ENCODE results near the gene ANK2. TPM values are rescaled to one million over a fixed set of nuclear protein-coding genes. Genes with fewer than 3 reads are reported as not detected.

Gene ANK2
- total RNA-seq, 2 donors from 2014 or later, result 70.0 to 124 TPM

GRCh38 chr4:113026556-113026955 lies 22.9 kb upstream of the ANK2 start:
- WGBS, 2 experiments (ENCODE audit: insufficient coverage in 1 of 2, insufficient read length in 1 of 2), result 95 to 96% methylated on average over 2 of the region's 2 CpGs
- no peak for TF ChIP-seq CTCF (conservative IDR thresholded peaks at IDR 0.05)
- peaks cover 22% of the 10 kb centered on the region for H3K4me1 Mint-ChIP-seq
- Histone ChIP-seq H3K9ac (ENCODE audit: extremely low read depth, low read length, poor library complexity, severe bottlenecking) (no peak overlapping the region), H3K27me3 (ENCODE audit: control insufficient read depth, insufficient read depth, low read length, poor library complexity, severe bottlenecking) (no peaks in the 10 kb centered on the region), H3K4me1 (ENCODE audit: control insufficient read depth, insufficient read depth, low read length) (peaks cover 12% of the 10 kb centered on the region), H3K9me3 (ENCODE audit: control insufficient read depth, low read length) (no peaks in the 10 kb centered on the region), H3K4me3 (ENCODE audit: low read length) (no peak overlapping the region), H3K36me3 (ENCODE audit: control insufficient read depth, insufficient read depth, low read length) (no peaks in the 10 kb centered on the region), H3K27ac (ENCODE audit: low read depth, low read length) (no peak overlapping the region)
- H3K27ac Mint-ChIP-seq, result no peak overlapping the region
- H3K36me3 Mint-ChIP-seq (ENCODE audit: low read depth), result peaks cover 5% of the 10 kb centered on the region
- H3K27me3 Mint-ChIP-seq (ENCODE audit: insufficient read depth), result no peaks in the 10 kb centered on the region
- DNase-seq, result no peak
- no peaks in the 10 kb centered on the region for H3K9me3 Mint-ChIP-seq
- H3K4me3 Mint-ChIP-seq, result no peak overlapping the region

- no peaks in the 10 kb centered on the region for H3K9me3 Mint-ChIP-seq
- 95% methylated on average over 2 of the region's 2 CpGs; no CpG with 5 or more reads in 1 of the 2 experiments for WGBS, 2 experiments (ENCODE audit: insufficient coverage in 1 of 2, insufficient read length in 1 of 2)
Observed at GRCh38 chr4:113028074-113028473, 21.4 kb upstream of the ANK2 start.

GRCh38 chr4:113031212-113031611 lies 18.2 kb upstream of the ANK2 start:
- 60 to 91% methylated on average over 1 of the region's 1 CpG for WGBS, 2 experiments (ENCODE audit: insufficient coverage in 1 of 2, insufficient read length in 1 of 2)
- no peaks in the 10 kb centered on the region for H3K27me3 ChIP-seq (ENCODE audit: control insufficient read depth, insufficient read depth, low read length, poor library complexity, severe bottlenecking)
- H3K27ac ChIP-seq (ENCODE audit: low read depth, low read length), result no peak overlapping the region
- H3K4me1 ChIP-seq (ENCODE audit: control insufficient read depth, insufficient read depth, low read length), result peaks cover 25% of the 10 kb centered on the region
- no peak overlapping the region for H3K9ac ChIP-seq (ENCODE audit: extremely low read depth, low read length, poor library complexity, severe bottlenecking)
- H3K9me3 Mint-ChIP-seq, result peaks cover 3% of the 10 kb centered on the region
- H3K27me3 Mint-ChIP-seq (ENCODE audit: insufficient read depth), result no peaks in the 10 kb centered on the region
- H3K27ac Mint-ChIP-seq, result no peak overlapping the region
- peaks cover 22% of the 10 kb centered on the region for H3K36me3 Mint-ChIP-seq (ENCODE audit: low read depth)
- H3K4me1 Mint-ChIP-seq, result peaks cover 38% of the 10 kb centered on the region
- no peak overlapping the region for H3K4me3 Mint-ChIP-seq
- H3K36me3 ChIP-seq (ENCODE audit: control insufficient read depth, insufficient read depth, low read length), result no peaks in the 10 kb centered on the region
- no peak for DNase-seq
- no peak overlapping the region for H3K4me3 ChIP-seq (ENCODE audit: low read length)
- no peak for TF ChIP-seq CTCF (conservative IDR thresholded peaks at IDR 0.05)
- H3K9me3 ChIP-seq (ENCODE audit: control insufficient read depth, low read length), result no peaks in the 10 kb centered on the region

More at GRCh38 chr4:113028074-113028473, 21.4 kb upstream of the ANK2 start:
- Histone ChIP-seq H3K4me1 (ENCODE audit: control insufficient read depth, insufficient read depth, low read length) (peaks cover 23% of the 10 kb centered on the region), H3K36me3 (ENCODE audit: control insufficient read depth, insufficient read depth, low read length) (no peaks in the 10 kb centered on the region), H3K27me3 (ENCODE audit: control insufficient read depth, insufficient read depth, low read length, poor library complexity, severe bottlenecking) (no peaks in the 10 kb centered on the region), H3K4me3 (ENCODE audit: low read length) (no peak overlapping the region), H3K9me3 (ENCODE audit: control insufficient read depth, low read length) (no peaks in the 10 kb centered on the region), H3K9ac (ENCODE audit: extremely low read depth, low read length, poor library complexity, severe bottlenecking) (no peak overlapping the region), H3K27ac (ENCODE audit: low read depth, low read length) (no peak overlapping the region)
- TF ChIP-seq CTCF (conservative IDR thresholded peaks at IDR 0.05), result no peak
- Mint-ChIP-seq H3K36me3 (ENCODE audit: low read depth) (peaks cover 5% of the 10 kb centered on the region), H3K4me1 (peaks cover 36% of the 10 kb centered on the region), H3K27me3 (ENCODE audit: insufficient read depth) (no peaks in the 10 kb centered on the region), H3K4me3 (no peak overlapping the region), H3K27ac (peak overlapping the region; percentile 45)
- DNase-seq, result no peak

All from endodermal cell (in vitro differentiated cells).